GM21390 (cell line): ENCODE results near the gene EIF4G3.
"Not testable (repeated sequence)": the region's sequence is repeated elsewhere in the genome, so short reads cannot be mapped to it uniquely, and the experiment has no call there.

ENCODE experiments used
- ATAC-seq: cut with Tn5 transposase; IDR thresholded peaks from one replicate; pipeline ENCODE4 v1.9.1; 2021; ENCODE audit not compliant: unreplicated experiment

EIF4G3 gene

DNA sequence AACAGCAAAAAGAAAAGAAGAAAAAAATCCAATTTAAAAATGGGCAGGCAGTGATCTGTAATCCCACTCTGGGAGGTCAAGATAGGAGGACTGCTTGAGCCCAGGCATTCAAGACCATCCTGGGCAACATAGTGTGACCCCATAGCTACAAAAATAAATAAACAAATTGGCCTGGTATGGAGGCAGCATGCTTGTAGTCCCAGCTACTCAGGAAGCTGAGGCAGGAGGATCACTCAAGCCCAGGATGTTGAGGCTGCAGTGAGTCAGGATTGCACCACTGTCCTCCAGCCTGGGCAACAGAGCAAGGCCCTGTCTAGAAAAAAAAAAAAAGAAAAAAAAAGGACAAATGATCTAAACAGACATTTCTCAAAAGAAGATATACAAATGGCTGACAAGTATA is 99.6 kb downstream of the EIF4G3 start:
- no peak for ATAC-seq

- no peak for ATAC-seq
Measured at GRCh38 chr1:21072721-21073120, 104.0 kb downstream of the EIF4G3 start.

GRCh38 chr1:21069549-21069948 is 107.1 kb downstream of the EIF4G3 start:
- no peak for ATAC-seq

DNA sequence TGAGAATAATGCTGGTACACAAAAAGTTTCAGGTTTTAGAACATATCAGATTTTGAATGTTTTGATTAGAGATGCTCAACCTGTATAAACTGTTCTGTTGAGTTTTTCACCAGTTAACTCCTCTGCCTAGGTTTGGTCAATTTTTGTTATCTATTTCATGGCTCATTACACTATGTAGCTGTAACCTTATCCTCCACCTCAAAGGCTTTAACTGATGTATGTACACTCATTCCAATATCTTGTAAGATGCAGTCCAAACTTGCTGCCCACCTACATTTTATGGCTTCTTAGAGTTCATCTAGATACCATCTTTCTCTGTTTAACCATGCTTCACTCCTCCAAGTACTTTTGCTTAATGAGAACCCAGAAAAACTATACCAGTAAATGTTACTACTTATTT is 107.8 kb downstream of the EIF4G3 start:
- no peak for ATAC-seq

- no peak for ATAC-seq
Measured at GRCh38 chr1:21067551-21068227, 109.0 kb downstream of the EIF4G3 start.

- no peak for ATAC-seq
Measured at GRCh38 chr1:21066356-21067012, 110.2 kb downstream of the EIF4G3 start.

- no peak for ATAC-seq
Measured at GRCh38 chr1:21065851-21066250, 110.8 kb downstream of the EIF4G3 start.

DNA sequence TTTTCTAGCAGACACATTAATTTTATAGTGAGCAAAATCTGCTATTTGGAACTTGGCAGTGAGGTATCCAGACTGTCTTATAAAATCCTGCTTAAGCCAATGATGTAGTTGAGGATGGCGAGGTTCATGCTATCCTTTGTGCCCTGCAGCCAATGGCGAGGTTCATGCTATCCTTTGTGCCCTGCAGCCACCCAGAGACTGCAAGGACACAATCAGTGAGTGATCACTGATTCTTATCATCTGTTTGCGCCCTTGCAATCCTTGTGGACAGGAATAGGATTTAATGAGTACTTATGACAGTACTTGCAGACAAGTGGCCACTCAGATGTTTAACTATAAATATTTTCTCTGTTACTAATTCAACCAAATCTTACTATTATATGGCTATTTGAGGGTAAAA is 112.6 kb downstream of the EIF4G3 start:
- no peak for ATAC-seq

GRCh38 chr1:21060523-21060922 is 116.2 kb downstream of the EIF4G3 start:
- ATAC-seq: no peak

- no peak for ATAC-seq
Measured at GRCh38 chr1:21059021-21059420, 117.7 kb downstream of the EIF4G3 start.

GRCh38 chr1:21058035-21058793 is 118.5 kb downstream of the EIF4G3 start:
- no peak for ATAC-seq

- ATAC-seq: not testable (repeated sequence)
Measured at GRCh38 chr1:21053189-21053928, 123.3 kb downstream of the EIF4G3 start.

DNA sequence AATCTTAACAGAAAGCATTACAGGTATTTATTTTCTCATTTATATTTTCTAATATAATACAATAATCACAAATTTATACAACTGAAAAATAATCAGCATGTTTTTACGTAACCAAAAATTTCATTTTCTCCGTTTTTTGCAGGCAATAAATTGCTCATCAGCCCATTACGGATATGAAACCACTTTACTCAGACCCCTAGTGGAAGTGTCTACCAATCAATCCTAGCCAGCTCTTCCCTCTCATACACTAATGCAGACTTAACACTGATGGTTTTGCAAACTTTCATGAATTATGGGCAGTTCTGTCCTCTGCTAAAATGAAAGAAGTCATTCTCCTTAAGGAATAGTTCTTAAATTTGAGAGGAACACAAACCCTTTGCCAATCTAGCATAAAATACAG is 124.7 kb downstream of the EIF4G3 start:
- no peak for ATAC-seq

GRCh38 chr1:21051177-21051825 is 125.4 kb downstream of the EIF4G3 start:
- ATAC-seq: no peak

GRCh38 chr1:21050031-21050430 is 126.7 kb downstream of the EIF4G3 start:
- ATAC-seq: no peak

GRCh38 chr1:21048462-21048861 is 128.2 kb downstream of the EIF4G3 start:
- ATAC-seq: no peak

- no peak for ATAC-seq
Measured at GRCh38 chr1:21046132-21046531, 130.6 kb downstream of the EIF4G3 start.

GRCh38 chr1:21045351-21045750 is 131.3 kb downstream of the EIF4G3 start:
- ATAC-seq: no peak

DNA sequence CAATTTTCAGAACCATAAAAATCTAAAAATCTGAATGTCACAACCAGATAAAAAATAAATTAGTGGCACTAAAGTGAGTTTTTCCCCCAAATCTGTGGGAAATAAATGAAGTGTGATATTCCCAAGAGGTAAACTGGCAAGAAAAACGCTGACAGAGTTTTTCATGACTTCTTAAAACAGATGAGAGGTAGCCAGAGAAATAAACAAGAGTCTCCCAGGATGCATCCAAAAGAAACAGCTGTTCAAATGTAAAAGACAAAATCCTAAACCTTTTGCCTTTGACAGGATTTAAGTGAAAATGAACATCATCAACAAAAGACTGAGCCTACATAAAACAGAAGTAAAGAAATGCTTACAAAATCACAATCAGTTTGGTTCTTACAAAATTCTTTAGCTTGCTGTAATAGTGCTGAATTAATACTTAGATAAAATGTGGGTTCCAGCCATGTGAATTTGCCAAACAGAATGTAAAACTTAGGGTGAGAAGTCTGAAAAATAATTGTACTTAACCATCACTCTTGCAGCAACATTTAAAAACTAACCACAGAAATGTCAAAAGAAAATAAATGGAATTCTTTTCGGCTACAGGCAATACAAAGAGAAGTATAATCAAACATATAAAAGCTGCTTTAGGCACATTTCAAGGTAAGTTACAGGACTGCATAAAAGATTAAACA is 133.6 kb downstream of the EIF4G3 start:
- ATAC-seq: no peak

DNA sequence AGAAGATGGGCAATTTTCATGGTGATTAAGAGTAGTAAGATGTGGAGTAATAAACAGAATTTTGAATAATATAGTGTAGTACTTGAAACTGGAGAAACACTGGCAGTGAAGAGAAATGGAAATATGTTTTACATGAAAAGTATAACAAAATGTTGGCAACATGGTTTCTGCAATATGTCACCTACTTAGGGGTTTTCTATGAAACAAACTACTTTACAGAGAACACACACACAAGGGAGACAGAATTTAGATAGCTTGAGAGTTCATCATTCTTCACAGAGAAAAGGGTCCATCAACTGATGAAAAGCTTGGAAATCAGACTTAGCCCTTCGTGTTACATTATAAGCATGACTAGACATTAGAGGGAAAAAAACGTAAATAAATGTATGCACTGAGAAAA is 135.2 kb downstream of the EIF4G3 start:
- ATAC-seq: no peak
